IPS-15b (cell line): ENCODE results near the gene KYAT1.

Experiments used
- H3K27me3 ChIP-seq: one replicate; pipeline ENCODE4 v1.6.1; 2013; ENCODE audit warnings: low read length; ENCODE audit not compliant: control insufficient read depth, insufficient read depth
- H3K36me3 ChIP-seq: one replicate; pipeline ENCODE4 v1.6.1; 2013; ENCODE audit warnings: low read length; ENCODE audit not compliant: control insufficient read depth, insufficient read depth
- H3K4me1 ChIP-seq: one replicate; pipeline ENCODE4 v1.6.1; 2013; ENCODE audit warnings: mild to moderate bottlenecking, low read length; ENCODE audit not compliant: control insufficient read depth, insufficient read depth
- H3K4me3 ChIP-seq: one replicate; pipeline ENCODE4 v1.5.1; 2013; ENCODE audit warnings: low read depth, low read length
- H3K9ac ChIP-seq: one replicate; pipeline ENCODE4 v1.6.1; 2013; ENCODE audit warnings: low read depth, mild to moderate bottlenecking, low read length
- H3K9me3 ChIP-seq: one replicate; pipeline ENCODE4 v1.6.1; 2013; ENCODE audit warnings: mild to moderate bottlenecking, low read length; ENCODE audit not compliant: control insufficient read depth, insufficient read depth

KYAT1 gene

GRCh38 chr9:128916745-128917144 lies 35.0 kb upstream of the KYAT1 start:
- H3K9ac ChIP-seq = no peak overlapping the region
- no peaks in the 10 kb centered on the region for H3K9me3 ChIP-seq
- H3K4me3 ChIP-seq = no peak overlapping the region
- H3K4me1 ChIP-seq = peaks cover 12% of the 10 kb centered on the region
- H3K36me3 ChIP-seq = peaks cover 32% of the 10 kb centered on the region
- no peaks in the 10 kb centered on the region for H3K27me3 ChIP-seq

- Histone ChIP-seq H3K27me3 (no peaks in the 10 kb centered on the region), H3K4me3 (no peak overlapping the region), H3K9me3 (no peaks in the 10 kb centered on the region), H3K36me3 (peaks cover 32% of the 10 kb centered on the region), H3K9ac (no peak overlapping the region), H3K4me1 (peaks cover 10% of the 10 kb centered on the region)
These were observed 34.5 kb upstream of the KYAT1 start for GRCh38 chr9:128916204-128916603.

- Histone ChIP-seq H3K27me3 (no peaks in the 10 kb centered on the region), H3K9ac (no peak overlapping the region), H3K36me3 (peaks cover 41% of the 10 kb centered on the region), H3K9me3 (no peaks in the 10 kb centered on the region), H3K4me3 (no peak overlapping the region), H3K4me1 (peaks cover 10% of the 10 kb centered on the region)
These were observed 32.4 kb upstream of the KYAT1 start for GRCh38 chr9:128913995-128914772.

GRCh38 chr9:128913048-128913900 lies 31.5 kb upstream of the KYAT1 start:
- H3K27me3 ChIP-seq = no peaks in the 10 kb centered on the region
- H3K9ac ChIP-seq = no peak overlapping the region
- peaks cover 10% of the 10 kb centered on the region for H3K4me1 ChIP-seq
- H3K9me3 ChIP-seq = no peaks in the 10 kb centered on the region
- peaks cover 46% of the 10 kb centered on the region for H3K36me3 ChIP-seq
- no peak overlapping the region for H3K4me3 ChIP-seq

GRCh38 chr9:128912270-128912853 lies 30.6 kb upstream of the KYAT1 start:
- H3K4me3 ChIP-seq = peak overlapping the region; percentile 22
- H3K27me3 ChIP-seq = no peaks in the 10 kb centered on the region
- H3K36me3 ChIP-seq = peaks cover 48% of the 10 kb centered on the region
- H3K4me1 ChIP-seq = peaks cover 10% of the 10 kb centered on the region
- peak overlapping the region; percentile 28 for H3K9ac ChIP-seq
- no peaks in the 10 kb centered on the region for H3K9me3 ChIP-seq

GRCh38 chr9:128911529-128912035 lies 29.8 kb upstream of the KYAT1 start:
- Histone ChIP-seq H3K9ac (peak overlapping the region; percentile 28), H3K9me3 (no peaks in the 10 kb centered on the region), H3K4me1 (peaks cover 10% of the 10 kb centered on the region), H3K27me3 (no peaks in the 10 kb centered on the region), H3K36me3 (peaks cover 46% of the 10 kb centered on the region), H3K4me3 (no peak overlapping the region)

GRCh38 chr9:128910906-128911305 lies 29.2 kb upstream of the KYAT1 start:
- H3K9ac ChIP-seq = no peak overlapping the region
- H3K4me3 ChIP-seq = no peak overlapping the region
- no peaks in the 10 kb centered on the region for H3K9me3 ChIP-seq
- peaks cover 10% of the 10 kb centered on the region for H3K4me1 ChIP-seq
- H3K36me3 ChIP-seq = peaks cover 39% of the 10 kb centered on the region
- H3K27me3 ChIP-seq = no peaks in the 10 kb centered on the region

- H3K9ac ChIP-seq = no peak overlapping the region
- H3K9me3 ChIP-seq = no peaks in the 10 kb centered on the region
- H3K4me3 ChIP-seq = no peak overlapping the region
- H3K4me1 ChIP-seq = peaks cover 10% of the 10 kb centered on the region
- H3K36me3 ChIP-seq = peaks cover 37% of the 10 kb centered on the region
- H3K27me3 ChIP-seq = no peaks in the 10 kb centered on the region
These were observed 28.1 kb upstream of the KYAT1 start for GRCh38 chr9:128909859-128910258.

GRCh38 chr9:128908372-128908771 lies 26.6 kb upstream of the KYAT1 start:
- no peaks in the 10 kb centered on the region for H3K27me3 ChIP-seq
- H3K4me3 ChIP-seq = no peak overlapping the region
- H3K9ac ChIP-seq = no peak overlapping the region
- H3K9me3 ChIP-seq = no peaks in the 10 kb centered on the region
- peaks cover 34% of the 10 kb centered on the region for H3K36me3 ChIP-seq
- peaks cover 10% of the 10 kb centered on the region for H3K4me1 ChIP-seq

- no peak overlapping the region for H3K9ac ChIP-seq
- no peaks in the 10 kb centered on the region for H3K9me3 ChIP-seq
- H3K4me3 ChIP-seq = no peak overlapping the region
- no peaks in the 10 kb centered on the region for H3K27me3 ChIP-seq
- H3K4me1 ChIP-seq = peaks cover 1% of the 10 kb centered on the region
- H3K36me3 ChIP-seq = peaks cover 35% of the 10 kb centered on the region
These were observed 25.0 kb upstream of the KYAT1 start for GRCh38 chr9:128906741-128907140.

- Histone ChIP-seq H3K4me1 (no peaks in the 10 kb centered on the region), H3K27me3 (no peaks in the 10 kb centered on the region), H3K36me3 (peaks cover 37% of the 10 kb centered on the region)
These were observed 24.2 kb upstream of the KYAT1 start for GRCh38 chr9:128905964-128906363.

More at GRCh38 chr9:128905964-128906363, 24.2 kb upstream of the KYAT1 start:
- Histone ChIP-seq H3K9me3 (no peaks in the 10 kb centered on the region), H3K9ac (no peak overlapping the region), H3K4me3 (no peak overlapping the region)
